Trophoblast cell (in vitro differentiated cells and primary cell): ENCODE results near the gene SRP72.

ENCODE experiments used
- DNase-seq, 2 donors: peaks; one replicate each; pipeline ENCODE4 v3.0.0-alpha.2; 2016
- H2AFZ ChIP-seq: 2 replicates; pipeline ENCODE4 v1.6.1; 2013; ENCODE audit warnings: low read length, moderate library complexity, mild to moderate bottlenecking; ENCODE audit not compliant: insufficient read depth, poor library complexity
- H2AK5ac ChIP-seq: 2 replicates; pipeline ENCODE4 v1.6.1; 2013; ENCODE audit warnings: mild to moderate bottlenecking, low read length
- H2BK120ac ChIP-seq: 2 replicates; pipeline ENCODE4 v1.6.1; 2013; ENCODE audit warnings: low read length, mild to moderate bottlenecking, moderate library complexity; ENCODE audit not compliant: insufficient read depth, poor library complexity
- H2BK12ac ChIP-seq: 2 replicates; pipeline ENCODE4 v1.6.1; 2013; ENCODE audit warnings: mild to moderate bottlenecking, low read length, moderate library complexity
- H2BK5ac ChIP-seq: 2 replicates; pipeline ENCODE4 v1.6.1; 2013; ENCODE audit warnings: low read length, low read depth, moderate library complexity, mild to moderate bottlenecking; ENCODE audit not compliant: poor library complexity
- H3K14ac ChIP-seq: 2 replicates; pipeline ENCODE4 v1.6.1; 2013; ENCODE audit warnings: mild to moderate bottlenecking, low read length
- H3K18ac ChIP-seq: 2 replicates; pipeline ENCODE4 v1.6.1; 2013; ENCODE audit warnings: mild to moderate bottlenecking, low read length
- H3K23ac ChIP-seq: 2 replicates; pipeline ENCODE4 v1.6.1; 2013; ENCODE audit warnings: low read length
- H3K27ac ChIP-seq: 2 replicates; pipeline ENCODE4 v1.5.1; 2013; ENCODE audit warnings: low read depth, mild to moderate bottlenecking, inconsistent platforms, low read length, moderate library complexity
- H3K27me3 ChIP-seq: 2 replicates; pipeline ENCODE4 v1.6.1; 2013; ENCODE audit warnings: inconsistent platforms, mild to moderate bottlenecking, low read length, moderate library complexity; ENCODE audit not compliant: insufficient read depth
- H3K36me3 ChIP-seq, 2 experiments: 1 replicate in 1 of 2; 2 replicates in 1 of 2; pipeline ENCODE4 v1.6.1; 2013; ENCODE audit warnings: low read length in 2 of 2, mild to moderate bottlenecking in 2 of 2, moderate library complexity in 1 of 2; ENCODE audit not compliant: insufficient read depth in 2 of 2, control insufficient read depth in 1 of 2
- H3K4ac ChIP-seq: 2 replicates; pipeline ENCODE4 v1.6.1; 2013; ENCODE audit warnings: low read depth, mild to moderate bottlenecking, low read length, moderate library complexity
- H3K4me1 ChIP-seq, 2 experiments: 1 replicate in 1 of 2; 2 replicates in 1 of 2; pipeline ENCODE4 v1.6.1; 2013; ENCODE audit warnings: low read length in 2 of 2, mild to moderate bottlenecking in 2 of 2, moderate library complexity in 1 of 2; ENCODE audit not compliant: insufficient read depth in 2 of 2, control insufficient read depth in 1 of 2
- H3K4me2 ChIP-seq: 2 replicates; pipeline ENCODE4 v1.6.1; 2013; ENCODE audit warnings: inconsistent platforms, mild to moderate bottlenecking, low read length, moderate library complexity
- H3K4me3 ChIP-seq: 2 replicates; pipeline ENCODE4 v1.5.1; 2013; ENCODE audit warnings: mild to moderate bottlenecking, low read depth, low read length, inconsistent platforms
- H3K79me1 ChIP-seq: one replicate; pipeline ENCODE4 v1.6.1; 2013; ENCODE audit warnings: low read length
- H3K79me2 ChIP-seq: 2 replicates; pipeline ENCODE4 v1.6.1; 2013; ENCODE audit warnings: low read length, mild to moderate bottlenecking; ENCODE audit not compliant: control insufficient read depth, insufficient read depth, poor library complexity
- H3K9ac ChIP-seq: 2 replicates; pipeline ENCODE4 v1.6.1; 2013; ENCODE audit warnings: mild to moderate bottlenecking, low read length
- H3K9me3 ChIP-seq: 2 replicates; pipeline ENCODE4 v1.6.1; 2013; ENCODE audit warnings: low read depth, mild to moderate bottlenecking, control low read depth, inconsistent platforms, low read length; ENCODE audit not compliant: insufficient read depth
- H4K12ac ChIP-seq: 2 replicates; pipeline ENCODE4 v1.6.1; 2013; ENCODE audit warnings: low read depth, mild to moderate bottlenecking, low read length, moderate library complexity
- H4K8ac ChIP-seq: 2 replicates; pipeline ENCODE4 v1.6.1; 2013; ENCODE audit warnings: low read depth, mild to moderate bottlenecking, low read length, moderate library complexity
- H4K91ac ChIP-seq: one replicate; pipeline ENCODE4 v1.6.1; 2013; ENCODE audit warnings: low read depth, mild to moderate bottlenecking, low read length, moderate library complexity
- WGBS: extraction: QIAGEN DNeasy Blood & Tissue Kit; methylation state at CpG from one replicate; pipeline ENCODE4 v1.1.7; 2013; ENCODE audit warnings: missing lambda C conversion rate; ENCODE audit not compliant: insufficient read length, insufficient coverage; ENCODE audit errors: extremely low coverage; 5-methylcytosine and 5-hydroxymethylcytosine counted together

Gene SRP72

GRCh38 chr4:56426273-56426672 lies 41.1 kb upstream of the SRP72 start:
- H3K4me2 ChIP-seq = no peak overlapping the region
- H2BK12ac ChIP-seq = no peak overlapping the region
- no peak for DNase-seq
- H3K79me2 ChIP-seq = peaks cover 1% of the 10 kb centered on the region
- H3K36me3 ChIP-seq = no peaks in the 10 kb centered on the region
- no peak overlapping the region for H4K8ac ChIP-seq
- no peak overlapping the region for H3K23ac ChIP-seq
- no CpG with 5 or more reads among the region's 6 CpGs for WGBS
- no peak overlapping the region for H2AK5ac ChIP-seq
- H3K4ac ChIP-seq = no peak overlapping the region
- H4K91ac ChIP-seq = no peak overlapping the region
- no peaks in the 10 kb centered on the region for H3K4me1 ChIP-seq
- H3K27me3 ChIP-seq = no peaks in the 10 kb centered on the region
- no peak overlapping the region for H3K18ac ChIP-seq
- H3K9me3 ChIP-seq = no peaks in the 10 kb centered on the region
- H3K9ac ChIP-seq = no peak overlapping the region
- no peak overlapping the region for H2BK5ac ChIP-seq
- H3K4me3 ChIP-seq = no peak overlapping the region
- H3K79me1 ChIP-seq = no peaks in the 10 kb centered on the region
- H3K14ac ChIP-seq = no peak overlapping the region
- no peak overlapping the region for H3K27ac ChIP-seq
- H2AFZ ChIP-seq = no peak overlapping the region
- no peak overlapping the region for H4K12ac ChIP-seq
- H2BK120ac ChIP-seq = no peak overlapping the region

- no peaks in the 10 kb centered on the region for H3K27me3 ChIP-seq
These were observed 40.2 kb upstream of the SRP72 start for GRCh38 chr4:56427179-56427578.

GRCh38 chr4:56430203-56430602 lies 37.2 kb upstream of the SRP72 start:
- Histone ChIP-seq H3K4me2 (no peak overlapping the region), H2BK12ac (no peak overlapping the region), H2AFZ (no peak overlapping the region), H4K8ac (no peak overlapping the region), H3K4me1 (peaks cover 0 to 2% of the 10 kb centered on the region in 2 experiments), H3K18ac (no peak overlapping the region), H3K4ac (no peak overlapping the region), H3K27me3 (no peaks in the 10 kb centered on the region), H3K79me2 (peaks cover 4% of the 10 kb centered on the region), H2AK5ac (no peak overlapping the region), H3K79me1 (peaks cover under 1% of the 10 kb centered on the region), H4K91ac (no peak overlapping the region), H3K9me3 (no peaks in the 10 kb centered on the region), H2BK120ac (no peak overlapping the region), H3K4me3 (no peak overlapping the region), H3K9ac (no peak overlapping the region), H4K12ac (no peak overlapping the region), H3K27ac (no peak overlapping the region), H2BK5ac (no peak overlapping the region), H3K23ac (no peak overlapping the region), H3K14ac (no peak overlapping the region), H3K36me3 (no peaks in the 10 kb centered on the region)
- no peak for DNase-seq
- WGBS = no CpG with 5 or more reads among the region's 2 CpGs

More at GRCh38 chr4:56427179-56427578, 40.2 kb upstream of the SRP72 start:
- Histone ChIP-seq H4K91ac (no peak overlapping the region), H3K18ac (no peak overlapping the region), H3K4me2 (no peak overlapping the region), H3K27ac (no peak overlapping the region), H2AFZ (no peak overlapping the region), H3K14ac (no peak overlapping the region), H3K4ac (no peak overlapping the region), H3K79me1 (no peaks in the 10 kb centered on the region), H2AK5ac (no peak overlapping the region), H2BK5ac (no peak overlapping the region), H3K79me2 (peaks cover 1% of the 10 kb centered on the region), H2BK12ac (no peak overlapping the region), H3K4me1 (no peaks in the 10 kb centered on the region), H3K9me3 (no peaks in the 10 kb centered on the region), H3K36me3 (no peaks in the 10 kb centered on the region), H4K12ac (no peak overlapping the region), H3K4me3 (no peak overlapping the region), H3K9ac (no peak overlapping the region), H4K8ac (no peak overlapping the region), H3K23ac (no peak overlapping the region), H2BK120ac (no peak overlapping the region)
- DNase-seq = no peak
- no CpG with 5 or more reads among the region's 1 CpG for WGBS

- Histone ChIP-seq H3K4ac (peak overlapping the region; percentile 67), H2AK5ac (no peak overlapping the region), H3K27me3 (no peaks in the 10 kb centered on the region), H3K79me1 (peaks cover 7% of the 10 kb centered on the region), H4K8ac (no peak overlapping the region), H2BK12ac (no peak overlapping the region), H4K91ac (no peak overlapping the region), H2BK120ac (no peak overlapping the region), H3K18ac (no peak overlapping the region), H3K36me3 (no peaks in the 10 kb centered on the region), H3K9me3 (no peaks in the 10 kb centered on the region), H3K79me2 (peaks cover 12% of the 10 kb centered on the region), H3K14ac (no peak overlapping the region), H3K9ac (no peak overlapping the region), H3K4me3 (no peak overlapping the region), H3K27ac (no peak overlapping the region), H3K4me2 (no peak overlapping the region), H2BK5ac (no peak overlapping the region), H4K12ac (no peak overlapping the region), H3K4me1 (peaks cover 0 to 2% of the 10 kb centered on the region in 2 experiments), H2AFZ (no peak overlapping the region), H3K23ac (no peak overlapping the region)
- no peak for DNase-seq
These were observed 34.1 kb upstream of the SRP72 start for GRCh38 chr4:56433280-56433679.
